D721Med (cell line): Measurements from ENCODE around the gene CNNM4.
"Not testable (repeated sequence)": the region's sequence is repeated elsewhere in the genome, so short reads cannot be mapped to it uniquely, and the experiment has no call there.

Source experiments
- DNase-seq: peaks from one replicate; pipeline ENCODE4 v3.0.0; 2011; ENCODE audit warnings: low spot score; ENCODE audit not compliant: insufficient read length
- FAIRE-seq: peaks from 2 replicates; lab custom pipeline; 2011; peaks lifted over from hg19 to GRCh38; lab: Jason Lieb, UNC
- TF ChIP-seq, protein P1 (sequence below): IDR thresholded peaks from 2 replicates; pipeline ENCODE4 v1.5.1; 2012; ENCODE audit warnings: mild to moderate bottlenecking, control low read depth; ENCODE audit not compliant: insufficient read depth; ENCODE audit errors: missing control alignments

Gene CNNM4

DNA sequence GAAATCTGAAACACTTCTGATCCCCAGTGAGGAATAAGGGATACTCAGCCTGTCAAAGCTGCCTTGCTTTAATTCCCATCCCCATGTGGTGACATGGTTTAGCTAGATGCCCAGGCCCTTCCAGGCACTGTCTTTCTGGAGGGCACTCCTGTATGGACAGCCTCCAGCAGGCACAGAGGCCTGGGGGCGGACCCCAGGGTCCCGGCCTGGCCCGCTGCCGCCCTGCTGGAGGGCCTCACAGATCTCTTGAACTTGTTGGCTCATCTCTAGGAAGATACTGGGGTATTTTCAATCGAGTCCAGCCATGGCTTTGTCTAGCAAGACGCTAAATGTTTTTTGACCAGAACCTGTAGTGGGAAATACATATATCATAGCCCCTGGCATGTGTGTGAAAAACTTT is 34.4 kb downstream of the CNNM4 start:
- FAIRE-seq (no peak), DNase-seq (no peak)

DNA sequence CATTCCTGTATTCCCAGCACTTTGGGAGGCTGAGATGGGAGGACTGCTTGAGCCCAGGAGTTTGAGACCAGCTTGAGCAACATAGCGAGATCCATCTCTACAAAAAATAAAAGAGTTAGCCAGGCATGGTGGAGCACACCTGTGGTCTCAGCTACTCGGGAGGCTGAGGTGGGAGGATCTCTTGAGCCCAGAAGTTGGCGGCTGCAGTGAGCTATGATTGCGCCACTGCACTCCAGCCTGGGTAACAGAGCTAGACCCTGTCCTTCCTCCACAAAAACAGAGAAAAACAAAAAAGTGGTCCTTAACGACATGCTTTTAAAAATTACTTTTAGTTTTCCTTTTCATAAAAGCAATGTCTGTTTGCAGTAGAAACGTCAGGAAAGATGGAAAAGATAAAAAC is 35.8 kb downstream of the CNNM4 start:
- not testable (repeated sequence) for DNase-seq, FAIRE-seq

More for the DNA sequence above, 34.4 kb downstream of the CNNM4 start:
- TF ChIP-seq, protein P1, sequence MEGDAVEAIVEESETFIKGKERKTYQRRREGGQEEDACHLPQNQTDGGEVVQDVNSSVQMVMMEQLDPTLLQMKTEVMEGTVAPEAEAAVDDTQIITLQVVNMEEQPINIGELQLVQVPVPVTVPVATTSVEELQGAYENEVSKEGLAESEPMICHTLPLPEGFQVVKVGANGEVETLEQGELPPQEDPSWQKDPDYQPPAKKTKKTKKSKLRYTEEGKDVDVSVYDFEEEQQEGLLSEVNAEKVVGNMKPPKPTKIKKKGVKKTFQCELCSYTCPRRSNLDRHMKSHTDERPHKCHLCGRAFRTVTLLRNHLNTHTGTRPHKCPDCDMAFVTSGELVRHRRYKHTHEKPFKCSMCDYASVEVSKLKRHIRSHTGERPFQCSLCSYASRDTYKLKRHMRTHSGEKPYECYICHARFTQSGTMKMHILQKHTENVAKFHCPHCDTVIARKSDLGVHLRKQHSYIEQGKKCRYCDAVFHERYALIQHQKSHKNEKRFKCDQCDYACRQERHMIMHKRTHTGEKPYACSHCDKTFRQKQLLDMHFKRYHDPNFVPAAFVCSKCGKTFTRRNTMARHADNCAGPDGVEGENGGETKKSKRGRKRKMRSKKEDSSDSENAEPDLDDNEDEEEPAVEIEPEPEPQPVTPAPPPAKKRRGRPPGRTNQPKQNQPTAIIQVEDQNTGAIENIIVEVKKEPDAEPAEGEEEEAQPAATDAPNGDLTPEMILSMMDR: no peak

DNA sequence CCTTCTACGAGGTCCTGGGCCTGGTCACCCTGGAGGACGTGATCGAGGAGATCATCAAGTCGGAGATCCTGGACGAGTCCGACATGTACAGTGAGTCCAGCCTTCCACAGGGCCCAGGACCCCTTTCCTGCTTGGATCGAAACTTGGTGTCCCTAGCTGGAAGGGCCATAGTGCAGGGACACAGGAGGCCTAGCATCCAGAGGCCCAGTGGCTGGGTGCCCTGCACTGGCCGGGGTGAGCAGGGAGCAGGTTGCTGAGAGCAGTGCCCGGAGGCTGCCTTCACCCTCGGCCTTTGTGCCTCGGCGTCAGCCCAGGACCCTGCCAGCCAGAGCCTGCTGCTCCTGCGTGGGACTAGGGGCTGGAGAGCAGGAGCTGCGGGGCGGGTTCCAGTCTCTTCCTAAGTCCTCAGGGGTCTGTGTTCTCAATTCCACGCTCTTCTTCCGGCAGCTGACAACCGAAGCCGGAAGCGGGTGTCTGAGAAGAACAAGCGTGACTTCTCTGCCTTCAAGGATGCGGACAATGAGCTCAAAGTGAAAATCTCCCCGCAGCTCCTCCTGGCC is 36.4 kb downstream of the CNNM4 start:
- DNase-seq (no peak), FAIRE-seq (no peak)
- TF ChIP-seq, protein P1: no peak

DNA sequence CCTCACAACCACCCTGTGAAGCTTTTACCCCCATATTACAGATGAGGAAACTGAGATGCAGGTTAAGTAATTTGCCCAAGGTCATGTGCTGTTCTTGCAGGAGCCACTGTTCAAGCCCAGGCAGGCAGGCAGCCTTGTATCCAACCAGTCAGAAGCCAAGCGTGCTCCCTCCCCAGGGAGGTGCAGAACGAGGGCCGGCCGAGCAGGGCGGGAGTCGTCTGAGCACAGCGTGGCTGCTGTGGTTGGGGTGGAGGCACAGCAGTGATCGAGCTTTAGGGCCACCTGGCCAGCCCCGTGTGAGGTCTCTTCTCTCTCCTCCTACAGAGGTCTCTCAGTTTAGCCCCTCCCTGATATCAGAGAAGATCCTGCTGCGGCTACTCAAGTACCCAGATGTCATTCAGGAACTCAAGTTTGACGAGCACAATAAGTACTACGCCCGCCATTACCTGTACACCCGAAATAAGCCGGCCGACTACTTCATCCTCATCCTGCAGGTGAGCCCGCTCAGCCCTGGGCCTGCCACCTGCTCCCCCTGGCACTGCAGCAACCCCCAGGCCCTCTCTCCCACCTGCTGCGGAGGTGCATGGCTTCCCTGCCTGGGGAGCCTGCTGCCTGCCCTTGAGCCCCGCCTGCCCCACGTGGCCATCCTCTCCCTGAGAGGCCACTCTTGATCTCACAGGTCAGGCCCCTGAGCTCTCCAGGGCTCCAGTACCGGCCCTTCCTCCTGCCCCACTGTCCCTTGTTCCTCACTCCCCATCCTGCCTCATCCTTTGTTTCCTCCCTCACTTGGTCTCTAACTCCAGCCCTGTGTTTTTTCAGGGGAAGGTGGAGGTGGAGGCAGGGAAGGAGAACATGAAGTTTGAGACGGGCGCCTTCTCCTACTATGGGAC is 38.3 kb downstream of the CNNM4 start:
- DNase-seq (no peak), FAIRE-seq (no peak)
- TF ChIP-seq, protein P1: no peak

DNA sequence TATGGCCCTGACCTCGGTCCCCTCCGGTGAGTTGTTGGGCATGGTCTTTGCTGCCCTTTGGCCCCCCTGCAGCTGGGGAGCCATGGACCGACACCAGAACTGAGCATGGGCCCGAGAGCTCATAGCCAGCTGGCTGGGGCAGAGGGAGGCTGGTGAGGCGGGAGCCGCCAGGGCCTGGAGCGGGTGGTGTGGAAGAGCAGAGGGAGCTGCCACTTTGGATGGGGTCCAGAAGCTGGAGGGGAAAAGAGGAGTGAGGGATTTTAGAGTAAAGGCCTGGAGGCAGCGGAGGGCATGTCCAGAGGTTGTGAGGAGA is 38.9 kb downstream of the CNNM4 start:
- DNase-seq: no peak
- no peak for FAIRE-seq
- TF ChIP-seq, protein P1: no peak

DNA sequence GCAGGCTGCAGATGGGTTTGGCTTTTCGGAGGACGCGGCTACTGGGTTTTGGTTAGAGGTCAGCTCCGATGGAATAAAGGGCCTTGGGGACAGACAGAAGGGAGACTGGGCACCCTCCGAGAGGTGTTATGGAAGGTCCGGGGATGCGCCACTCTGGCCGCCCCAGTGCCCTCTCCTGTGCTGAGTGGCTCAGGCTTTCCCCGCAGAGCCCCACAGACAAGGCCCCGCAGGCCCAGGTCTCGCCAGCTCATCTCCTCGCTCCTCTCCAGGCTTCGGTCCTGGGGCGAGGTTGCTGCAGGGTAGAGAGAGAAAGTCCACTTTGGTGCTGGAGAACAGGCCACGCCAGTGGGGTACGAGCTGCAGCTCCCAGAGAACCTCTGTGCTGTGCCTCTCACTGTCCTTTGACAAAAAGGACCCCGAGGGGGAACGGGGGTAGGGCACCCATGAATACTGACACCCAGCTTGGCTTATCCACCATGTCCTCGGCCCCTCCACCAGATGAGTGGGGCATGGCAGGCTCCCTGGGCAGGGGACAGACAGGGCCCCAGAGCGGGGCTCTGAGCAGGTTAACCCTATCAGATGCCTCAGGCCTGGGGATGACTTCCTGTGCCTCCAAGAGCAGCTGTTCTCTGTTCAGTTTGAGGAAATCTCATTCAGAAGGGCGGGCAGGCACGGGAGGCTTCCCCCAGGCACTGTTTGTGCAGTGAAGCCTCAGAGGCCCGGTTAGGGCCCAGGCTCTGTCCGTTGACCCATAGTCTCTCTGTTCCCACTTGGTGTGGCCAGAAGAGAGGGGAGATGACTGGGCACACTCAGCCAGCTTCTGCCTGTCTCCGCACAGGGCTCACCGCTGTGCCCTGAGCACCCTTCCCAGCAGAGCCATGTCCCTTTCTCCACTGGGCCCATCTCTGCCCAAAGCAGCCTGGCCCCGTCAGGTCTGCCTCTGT is 39.6 kb downstream of the CNNM4 start:
- FAIRE-seq: no peak
- TF ChIP-seq, protein P1: no peak
- DNase-seq: no peak

DNA sequence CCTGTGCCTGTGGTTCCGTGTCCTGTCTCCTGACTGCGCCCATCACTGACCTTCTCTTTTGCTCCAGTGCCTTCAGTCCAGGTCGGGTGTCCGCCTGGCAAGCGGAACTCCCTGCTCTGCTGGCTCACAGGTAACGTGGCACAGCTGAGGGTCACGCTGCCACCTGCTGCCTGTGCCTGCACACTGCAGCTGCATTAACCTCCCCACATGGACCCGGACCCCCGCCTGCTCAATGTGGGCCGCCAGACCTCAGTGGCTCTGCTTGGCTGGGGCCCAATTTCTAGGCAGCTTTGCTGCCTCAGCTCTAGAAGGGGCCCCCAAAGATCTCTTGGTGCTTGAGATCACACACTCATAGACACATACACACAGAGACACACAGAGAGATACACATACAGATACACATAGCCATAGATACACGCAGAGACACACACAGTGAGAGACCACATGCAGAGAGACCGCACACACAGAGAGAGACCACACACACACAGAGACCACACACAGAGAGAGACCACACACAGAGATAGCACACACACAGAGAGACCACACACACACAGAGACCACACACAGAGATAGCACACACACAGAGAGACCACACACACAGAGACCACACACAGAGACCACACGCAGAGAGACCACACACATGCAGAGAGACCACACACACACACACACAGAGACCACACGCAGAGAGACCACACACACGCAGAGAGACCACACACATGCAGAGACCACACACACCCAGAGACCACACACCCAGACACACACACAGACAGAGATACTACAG is 40.5 kb downstream of the CNNM4 start:
- DNase-seq: peak; percentile 81
- TF ChIP-seq, protein P1: peak; percentile 81
- FAIRE-seq: no peak
